Prostate gland (tissue), 2 donors: ENCODE measurements around the gene CCDC34.

Source experiments
- CTCF ChIP-seq, 4 experiments: fragments of 200-600 bp in 2 of 4; fragments of 450-650 bp in 2 of 4; sonication (generic) in 2 of 4; IDR thresholded peaks; 1 replicate in 3 of 4; 2 replicates in 1 of 4; pipeline ENCODE4 v1.5.1; 2016 to 2019; ENCODE audit warnings: antibody characterized with exemption in 4 of 4, mild to moderate bottlenecking in 2 of 4, moderate library complexity in 2 of 4
- POLR2A ChIP-seq: fragments of 450-650 bp; IDR thresholded peaks from one replicate; pipeline ENCODE4 v1.6.1; 2016; ENCODE audit warnings: antibody characterized with exemption, mild to moderate bottlenecking

- TF ChIP-seq CTCF (IDR thresholded peaks at IDR 0.05) (no peak), POLR2A (no peak)
Observed at GRCh38 chr11:27367881-27368280, 4.9 kb upstream of the CCDC34 start.
